Endodermal cell (in vitro differentiated cells): Measurements from ENCODE around the gene PRKAG2. TPM values are rescaled to one million over a fixed set of nuclear protein-coding genes. Genes with fewer than 3 reads are reported as not detected.

Source experiments
- DNase-seq: peaks from one replicate; pipeline ENCODE4 v3.0.0-alpha.2; 2017
- H3K27ac ChIP-seq: 2 replicates; pipeline ENCODE4 v1.5.1; 2013; ENCODE audit warnings: mild to moderate bottlenecking, low read depth, low read length, moderate library complexity
- H3K27me3 ChIP-seq: 2 replicates; pipeline ENCODE4 v1.6.1; 2013; ENCODE audit warnings: mild to moderate bottlenecking, low read length, moderate library complexity; ENCODE audit not compliant: insufficient read depth, control insufficient read depth, poor library complexity, severe bottlenecking
- H3K36me3 ChIP-seq: 2 replicates; pipeline ENCODE4 v1.7.0; 2013; ENCODE audit warnings: mild to moderate bottlenecking, low read length, moderate library complexity; ENCODE audit not compliant: control insufficient read depth, insufficient read depth
- H3K4me1 ChIP-seq: one replicate; pipeline ENCODE4 v1.7.0; 2013; ENCODE audit warnings: low read length; ENCODE audit not compliant: control insufficient read depth, insufficient read depth
- H3K4me3 ChIP-seq: 2 replicates; pipeline ENCODE4 v1.5.1; 2013; ENCODE audit warnings: mild to moderate bottlenecking, low read length, moderate library complexity
- H3K9ac ChIP-seq: 2 replicates; pipeline ENCODE4 v1.6.1; 2013; ENCODE audit warnings: mild to moderate bottlenecking, low read length, moderate library complexity; ENCODE audit not compliant: poor library complexity, severe bottlenecking; ENCODE audit errors: extremely low read depth
- H3K9me3 ChIP-seq: 2 replicates; pipeline ENCODE4 v1.6.1; 2013; ENCODE audit warnings: mild to moderate bottlenecking, low read length, moderate library complexity; ENCODE audit not compliant: control insufficient read depth
- H3K27ac Mint-ChIP-seq: 2 replicates; pipeline ENCODE4 v1.8.0; 2020; ENCODE audit warnings: mixed read lengths
- H3K27me3 Mint-ChIP-seq: 2 replicates; pipeline ENCODE4 v1.8.0; 2021; ENCODE audit warnings: mild to moderate bottlenecking, mixed read lengths; ENCODE audit not compliant: insufficient read depth
- H3K36me3 Mint-ChIP-seq: 2 replicates; pipeline ENCODE4 v1.8.0; 2020; ENCODE audit warnings: low read depth, mixed read lengths
- H3K4me1 Mint-ChIP-seq: 2 replicates; pipeline ENCODE4 v1.8.0; 2020; ENCODE audit warnings: mixed read lengths
- H3K4me3 Mint-ChIP-seq: 2 replicates; pipeline ENCODE4 v1.8.0; 2020; ENCODE audit warnings: mild to moderate bottlenecking, moderate library complexity, mixed read lengths
- H3K9me3 Mint-ChIP-seq: 2 replicates; pipeline ENCODE4 v1.8.0; 2020; ENCODE audit warnings: mild to moderate bottlenecking, mixed read lengths
- WGBS, 2 experiments: methylation state at CpG; one replicate each; pipeline versions ENCODE4 v1.1.5 to v1.1.7; 2013; ENCODE audit warnings: missing lambda C conversion rate in 2 of 2, mixed read lengths in 1 of 2; ENCODE audit not compliant: insufficient coverage in 1 of 2, insufficient read length in 1 of 2; 5-methylcytosine and 5-hydroxymethylcytosine counted together
- total RNA-seq, 2 donors: library from RNA; stranded (reverse); fragmentation: NEBNext Ultra II Directional in 1 of 2; extraction: Animal tissue kit (Norgen Biotek cat#: 25700) in 1 of 2; gene quantifications; 2 replicates in 1 of 2; 3 replicates in 1 of 2; pipeline ENCODE4 v1.2.1, GENCODE V29; 2021
- TF ChIP-seq, protein P1 (sequence below): fragments of 200-600 bp; sonication (generic); conservative IDR thresholded peaks from 2 replicates; pipeline ENCODE4 v1.5.0; 2021; ENCODE audit warnings: antibody characterized with exemption, mild to moderate bottlenecking

Gene PRKAG2
- total RNA-seq, 2 donors from 2014 or later: 17.2 to 20.7 TPM

DNA sequence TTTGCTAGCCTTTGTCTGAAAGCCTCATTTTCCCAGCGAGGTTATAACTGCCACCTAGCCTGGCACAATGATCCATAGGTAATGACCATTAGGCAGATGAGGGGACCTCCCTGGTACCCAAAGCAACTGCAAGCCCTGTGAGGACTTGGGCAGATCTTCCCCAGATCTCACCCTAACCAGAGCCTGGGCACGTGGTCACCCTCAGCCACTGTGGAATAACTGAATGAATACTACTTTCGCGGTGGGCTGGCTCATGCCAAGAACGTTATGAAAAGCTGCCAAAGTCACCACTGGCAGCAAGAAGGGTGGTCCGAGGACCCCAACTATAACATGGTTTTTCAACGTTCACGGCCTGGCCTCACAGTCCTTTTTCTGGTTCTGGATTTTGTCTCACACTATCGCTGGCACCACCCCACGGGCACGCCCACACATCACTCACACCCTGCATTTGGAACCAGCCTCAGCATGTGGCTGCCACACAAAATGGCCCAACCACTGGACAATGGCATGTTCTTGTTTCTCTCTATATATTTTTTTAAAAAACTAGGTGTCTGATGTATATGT is 3.4 kb downstream of the PRKAG2 start:
- H3K36me3 Mint-ChIP-seq: no peaks in the 10 kb centered on the region

DNA sequence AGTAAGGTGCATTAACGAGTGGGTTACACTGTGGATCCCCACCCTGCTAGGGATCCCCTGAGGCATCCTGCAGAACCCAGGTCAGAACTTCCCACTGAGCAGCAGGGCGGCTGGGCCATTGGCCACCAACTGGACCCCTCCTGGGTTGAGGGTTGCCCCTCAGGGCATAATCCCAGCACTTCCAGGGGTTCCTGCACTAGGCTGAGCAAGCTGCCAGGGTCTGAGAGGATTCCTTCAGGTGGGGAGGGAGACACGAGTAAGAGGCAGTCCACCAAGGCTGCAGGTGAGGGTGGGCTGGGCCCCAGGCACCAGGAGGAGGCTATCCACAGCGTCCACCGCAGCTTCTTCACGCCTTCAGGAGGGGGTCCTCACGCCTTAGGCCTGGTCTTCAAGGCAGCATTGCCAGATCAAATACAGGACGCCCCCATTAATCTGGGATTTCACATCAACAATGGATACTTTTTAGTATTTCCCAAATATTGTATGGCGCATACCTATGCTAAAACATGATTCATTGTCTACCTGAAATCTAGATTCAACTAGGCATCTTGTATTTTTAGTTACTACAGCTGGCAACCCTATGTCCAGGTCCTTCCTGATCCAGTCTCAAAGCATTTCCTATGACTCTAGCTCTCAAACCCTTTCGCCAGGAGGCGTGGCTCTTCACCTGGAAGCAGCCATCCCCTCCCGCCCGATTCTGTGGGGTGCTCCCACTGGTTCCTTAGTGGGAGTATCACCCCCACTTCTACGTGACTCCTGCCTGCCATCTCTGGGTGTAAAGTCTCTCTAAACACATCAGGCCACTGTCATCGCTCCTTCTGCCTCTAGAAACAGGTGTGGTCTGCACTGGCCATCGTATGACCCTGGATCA is 4.1 kb downstream of the PRKAG2 start:
- 80 to 85% methylated on average over 15 to 16 of the region's 16 CpGs for WGBS, 2 experiments
- no peak overlapping the region for H3K9ac ChIP-seq
- Mint-ChIP-seq H3K27ac (no peak overlapping the region), H3K4me1 (peaks cover 11% of the 10 kb centered on the region), H3K36me3 (no peaks in the 10 kb centered on the region), H3K4me3 (no peak overlapping the region), H3K9me3 (no peaks in the 10 kb centered on the region), H3K27me3 (peaks cover 43% of the 10 kb centered on the region)
- H3K36me3 ChIP-seq: no peaks in the 10 kb centered on the region
- TF ChIP-seq, protein P1, sequence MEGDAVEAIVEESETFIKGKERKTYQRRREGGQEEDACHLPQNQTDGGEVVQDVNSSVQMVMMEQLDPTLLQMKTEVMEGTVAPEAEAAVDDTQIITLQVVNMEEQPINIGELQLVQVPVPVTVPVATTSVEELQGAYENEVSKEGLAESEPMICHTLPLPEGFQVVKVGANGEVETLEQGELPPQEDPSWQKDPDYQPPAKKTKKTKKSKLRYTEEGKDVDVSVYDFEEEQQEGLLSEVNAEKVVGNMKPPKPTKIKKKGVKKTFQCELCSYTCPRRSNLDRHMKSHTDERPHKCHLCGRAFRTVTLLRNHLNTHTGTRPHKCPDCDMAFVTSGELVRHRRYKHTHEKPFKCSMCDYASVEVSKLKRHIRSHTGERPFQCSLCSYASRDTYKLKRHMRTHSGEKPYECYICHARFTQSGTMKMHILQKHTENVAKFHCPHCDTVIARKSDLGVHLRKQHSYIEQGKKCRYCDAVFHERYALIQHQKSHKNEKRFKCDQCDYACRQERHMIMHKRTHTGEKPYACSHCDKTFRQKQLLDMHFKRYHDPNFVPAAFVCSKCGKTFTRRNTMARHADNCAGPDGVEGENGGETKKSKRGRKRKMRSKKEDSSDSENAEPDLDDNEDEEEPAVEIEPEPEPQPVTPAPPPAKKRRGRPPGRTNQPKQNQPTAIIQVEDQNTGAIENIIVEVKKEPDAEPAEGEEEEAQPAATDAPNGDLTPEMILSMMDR: no peak
- no peak overlapping the region for H3K4me3 ChIP-seq
- H3K9me3 ChIP-seq: no peaks in the 10 kb centered on the region
- H3K27ac ChIP-seq: no peak overlapping the region
- H3K27me3 ChIP-seq: peaks cover 28% of the 10 kb centered on the region
- no peaks in the 10 kb centered on the region for H3K4me1 ChIP-seq
- no peak for DNase-seq

More for the DNA sequence above, 3.4 kb downstream of the PRKAG2 start:
- TF ChIP-seq, protein P1: no peak
- Mint-ChIP-seq H3K27me3 (peaks cover 50% of the 10 kb centered on the region), H3K4me3 (no peak overlapping the region), H3K27ac (no peak overlapping the region), H3K4me1 (peaks cover 5% of the 10 kb centered on the region), H3K9me3 (no peaks in the 10 kb centered on the region)
- Histone ChIP-seq H3K4me1 (no peaks in the 10 kb centered on the region), H3K27ac (no peak overlapping the region), H3K36me3 (no peaks in the 10 kb centered on the region), H3K9ac (no peak overlapping the region), H3K9me3 (no peaks in the 10 kb centered on the region), H3K4me3 (no peak overlapping the region), H3K27me3 (peaks cover 35% of the 10 kb centered on the region)
- DNase-seq: no peak
- 75 to 80% methylated on average over 9 to 11 of the region's 11 CpGs for WGBS, 2 experiments

DNA sequence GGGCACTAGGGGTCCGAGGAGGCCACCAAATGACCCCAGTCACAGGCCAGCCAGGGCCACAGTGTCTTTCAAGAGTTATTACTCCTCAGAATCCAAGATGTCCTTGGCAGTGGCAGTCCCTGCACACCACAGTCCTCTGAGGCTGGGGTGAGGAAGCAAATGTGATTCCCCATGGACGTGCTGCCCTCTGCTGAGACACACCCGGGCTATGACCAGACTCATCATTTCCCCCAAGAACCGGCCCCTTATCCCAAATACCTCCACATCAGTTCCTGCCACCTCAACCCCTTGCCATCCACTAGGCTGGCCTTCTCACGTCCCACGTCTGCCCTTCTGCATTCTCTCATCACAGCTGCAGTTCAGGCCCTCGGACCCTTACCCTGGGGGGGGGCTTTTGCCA is 5.0 kb downstream of the PRKAG2 start:
- Histone ChIP-seq H3K9ac (no peak overlapping the region), H3K36me3 (no peaks in the 10 kb centered on the region), H3K27ac (no peak overlapping the region), H3K9me3 (no peaks in the 10 kb centered on the region), H3K27me3 (peaks cover 20% of the 10 kb centered on the region), H3K4me1 (no peaks in the 10 kb centered on the region), H3K4me3 (no peak overlapping the region)
- DNase-seq: no peak
- TF ChIP-seq, protein P1: no peak
- Mint-ChIP-seq H3K36me3 (no peaks in the 10 kb centered on the region), H3K27ac (no peak overlapping the region), H3K27me3 (peaks cover 38% of the 10 kb centered on the region), H3K9me3 (no peaks in the 10 kb centered on the region), H3K4me3 (no peak overlapping the region), H3K4me1 (peaks cover 17% of the 10 kb centered on the region)
- 79 to 91% methylated on average over 5 to 7 of the region's 7 CpGs for WGBS, 2 experiments
